Eye (tissue), 1 donor: Measurements from ENCODE around the gene SETD2.
"Not testable (repeated sequence)": the region's sequence is repeated elsewhere in the genome, so short reads cannot be mapped to it uniquely, and the experiment has no call there.

ENCODE experiments used
- DNase-seq: peaks from one replicate; pipeline ENCODE4 v3.0.0-alpha.2; 2015

SETD2 gene

DNA sequence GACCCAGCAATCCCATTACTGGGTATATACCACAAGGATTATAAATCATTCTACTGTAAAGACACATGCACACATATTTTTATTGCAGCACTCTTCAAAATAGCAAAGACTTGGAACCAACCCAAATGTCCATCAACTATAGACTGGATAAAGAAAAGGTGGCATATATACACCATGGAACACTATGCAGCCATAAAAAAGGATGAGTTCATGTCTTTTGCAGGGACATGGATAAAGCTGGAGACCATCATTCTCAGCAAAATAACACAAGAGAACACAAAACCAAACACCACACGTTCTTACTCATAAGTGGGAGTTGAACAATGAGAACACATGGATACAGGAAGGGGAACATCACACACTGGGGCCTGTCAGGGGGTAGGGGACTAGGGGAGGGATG is 137.5 kb downstream of the SETD2 start:
- not testable (repeated sequence) for DNase-seq

DNA sequence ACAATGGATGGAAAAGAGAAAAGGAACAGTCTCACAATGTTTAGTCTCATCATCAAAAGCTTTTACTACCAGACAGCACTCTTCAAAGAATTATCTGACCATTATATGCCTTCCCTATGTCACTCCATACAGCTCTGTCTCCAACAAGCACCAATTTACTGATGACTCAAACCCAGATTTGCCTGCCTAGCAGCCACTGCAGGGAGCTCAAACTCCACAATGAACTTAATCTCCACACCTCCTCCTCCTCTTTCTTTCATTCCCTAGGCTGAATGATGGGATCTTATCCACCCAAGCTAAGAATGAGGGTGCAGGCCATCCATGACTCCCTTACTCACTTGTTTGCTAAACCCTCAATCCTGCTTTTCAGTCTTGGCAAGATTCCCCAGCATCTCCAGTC is 139.0 kb downstream of the SETD2 start:
- no peak for DNase-seq

DNA sequence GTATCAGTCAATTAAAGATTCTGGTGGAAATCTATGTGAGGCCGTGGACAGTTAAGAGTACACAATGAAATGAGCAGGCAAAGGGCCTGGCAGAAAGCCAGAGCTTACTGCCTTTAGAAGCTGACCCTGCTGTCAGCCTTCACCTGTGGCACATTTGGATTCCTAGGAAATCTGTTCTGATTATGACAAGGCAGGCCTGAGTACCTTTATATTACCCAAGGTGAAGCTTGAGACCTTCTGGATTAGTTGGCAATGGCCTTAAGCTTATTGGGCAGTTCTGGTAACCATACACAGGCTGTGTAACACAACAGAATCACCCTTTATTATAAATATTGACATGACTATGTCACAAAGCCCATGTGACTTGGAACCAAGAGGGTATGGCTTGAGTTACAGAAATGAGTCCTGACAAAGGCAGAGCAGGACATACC is 141.3 kb downstream of the SETD2 start:
- no peak for DNase-seq

DNA sequence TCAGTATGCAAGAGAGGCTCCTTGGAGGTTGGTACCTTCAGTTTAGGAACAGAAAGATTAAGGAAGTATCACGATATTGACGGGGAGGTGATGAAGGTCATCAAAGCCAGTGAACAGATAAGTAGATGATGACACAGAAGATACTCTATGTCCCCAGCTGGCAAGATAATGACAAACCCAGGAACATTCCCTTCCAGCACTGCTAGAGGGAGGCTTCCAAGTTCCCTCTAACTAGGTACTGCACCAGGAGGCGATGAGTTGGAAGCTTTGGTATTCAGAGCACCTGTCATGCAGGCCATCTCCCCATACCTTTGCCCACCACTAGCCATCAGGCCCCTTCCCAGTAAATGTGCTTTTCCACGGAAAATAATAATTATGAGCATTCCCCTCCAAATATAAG is 143.6 kb downstream of the SETD2 start:
- no peak for DNase-seq

DNA sequence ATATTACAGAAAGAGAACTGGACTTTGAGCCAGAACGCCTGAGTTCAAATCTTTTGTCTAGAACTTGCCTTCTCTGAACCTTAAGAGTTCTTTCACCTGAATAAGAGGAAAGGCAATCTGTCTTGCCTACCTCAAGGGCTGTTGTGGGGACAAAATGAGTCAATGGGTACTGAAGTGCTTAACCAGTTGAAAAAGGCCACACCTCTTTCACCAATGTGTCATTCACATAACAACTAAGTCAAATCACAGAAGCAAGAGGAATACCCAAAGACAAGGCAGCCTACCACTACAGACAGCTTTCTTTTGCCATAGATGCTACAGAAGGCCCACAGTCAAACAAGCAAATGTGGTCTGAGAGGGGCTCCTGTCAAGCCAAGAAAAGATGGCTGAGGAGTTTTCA is 144.7 kb downstream of the SETD2 start:
- no peak for DNase-seq

DNA sequence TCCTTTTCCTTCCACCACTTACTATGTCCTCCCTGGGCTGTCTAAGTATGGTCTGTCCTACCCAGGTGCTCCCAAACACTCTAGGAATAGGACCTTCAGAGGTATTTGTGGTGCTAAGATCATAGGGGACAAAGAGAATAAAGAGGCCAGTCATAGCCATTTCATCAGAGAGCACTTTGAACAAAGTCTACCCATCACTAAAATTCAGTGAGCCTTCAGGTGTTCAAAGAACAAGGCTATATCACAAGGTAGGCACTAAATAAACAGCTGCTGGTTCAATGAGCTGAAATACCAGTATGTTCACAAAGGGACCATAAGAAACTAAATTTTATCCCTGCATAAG is 145.7 kb downstream of the SETD2 start:
- no peak for DNase-seq

DNA sequence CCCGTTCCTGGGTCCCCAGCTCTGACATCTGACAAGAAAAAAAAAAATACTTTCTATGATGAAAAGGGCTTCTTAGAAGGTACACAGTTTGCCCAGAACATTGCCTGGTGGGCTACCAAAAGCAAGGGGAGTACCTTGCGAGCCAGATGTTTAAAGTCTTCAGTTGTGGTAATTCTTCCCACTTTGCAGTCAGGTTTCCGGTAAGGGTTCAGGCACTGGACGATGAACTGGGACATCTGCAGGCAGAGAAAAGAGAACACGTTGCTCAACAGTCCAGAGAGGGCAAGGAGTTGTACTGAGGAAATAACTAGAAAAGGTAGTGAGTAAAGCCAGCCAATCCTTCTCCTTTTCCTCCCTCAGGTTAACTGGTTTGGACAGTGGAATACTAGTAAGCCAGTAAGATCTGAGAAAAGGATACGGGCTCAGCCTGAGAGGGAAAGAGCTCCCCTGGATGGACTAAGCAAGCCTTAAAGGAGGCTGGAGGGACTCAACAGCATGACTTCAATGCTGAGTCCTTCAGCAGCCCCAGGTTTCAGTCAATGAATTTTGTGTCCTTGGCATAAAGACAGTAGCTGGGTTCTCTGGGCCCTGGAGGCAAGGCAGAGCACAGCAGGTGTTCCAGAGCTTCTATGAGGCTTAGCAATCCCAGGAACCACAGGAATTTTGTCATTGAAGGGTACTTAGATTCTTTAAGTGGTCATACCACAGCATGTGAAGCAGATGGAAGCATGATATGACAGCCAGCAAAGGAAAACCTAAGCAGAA is 146.2 kb downstream of the SETD2 start:
- DNase-seq: no peak

DNA sequence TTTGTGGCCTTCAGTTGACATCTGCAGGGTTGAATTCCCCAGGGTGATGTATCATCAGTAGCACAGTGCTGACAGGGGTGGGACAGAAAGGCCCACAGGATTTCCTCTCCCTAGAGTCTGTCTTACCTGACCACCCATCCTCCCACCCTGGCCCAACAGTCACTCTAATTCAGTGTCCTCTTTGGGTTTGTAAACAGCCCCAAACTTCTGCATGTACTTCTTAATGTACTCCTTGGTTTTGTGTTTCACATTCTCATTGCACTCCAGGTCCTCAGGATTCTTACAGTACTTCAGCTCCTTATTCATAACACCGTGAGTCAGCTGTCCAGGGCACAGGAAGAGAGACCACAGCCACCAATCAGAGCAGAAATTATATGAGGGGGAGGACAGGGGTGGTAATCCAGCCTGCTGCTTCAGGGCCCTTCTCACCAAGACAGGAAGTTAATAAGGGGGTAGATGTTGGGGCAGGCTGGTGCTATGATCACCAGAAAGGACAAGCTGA is 146.9 kb downstream of the SETD2 start:
- DNase-seq: no peak

DNA sequence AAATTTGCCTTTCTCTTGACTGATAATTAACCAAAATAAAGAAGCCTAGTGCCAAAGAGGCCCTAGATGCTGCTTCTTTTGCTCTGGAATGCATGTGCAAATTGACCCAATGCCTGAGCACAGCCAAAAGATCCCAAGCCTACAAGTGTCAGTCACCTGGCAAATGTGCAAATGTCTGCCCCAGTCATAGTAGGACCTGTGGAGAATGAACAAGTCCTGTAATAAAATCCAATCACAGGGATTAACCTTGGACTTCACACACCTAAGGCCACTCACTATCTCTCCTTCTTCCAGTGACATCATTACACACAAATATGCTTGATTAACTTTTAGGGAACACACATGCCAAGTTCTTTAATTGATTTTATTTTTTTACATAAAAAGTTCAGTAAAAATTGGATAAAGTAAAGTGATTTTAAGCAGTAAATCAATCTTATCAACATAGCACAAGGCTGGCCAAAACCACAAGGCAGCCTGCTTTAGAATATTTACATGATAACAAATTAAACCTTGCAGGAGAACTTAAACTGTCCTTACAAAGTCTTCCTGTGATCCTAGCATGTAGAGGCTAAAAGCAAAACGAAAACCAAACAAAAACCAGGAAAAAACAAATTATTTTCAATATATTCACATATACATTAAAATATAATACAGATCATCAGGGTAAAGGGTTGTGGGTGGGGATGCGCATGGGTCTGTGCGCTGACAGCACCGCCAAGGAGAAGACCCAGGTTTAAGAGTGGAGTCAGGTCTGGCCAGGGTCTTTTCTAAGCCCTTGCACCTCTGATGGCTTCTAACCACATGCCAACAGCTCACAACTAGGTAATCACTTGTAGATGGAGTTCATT is 147.6 kb downstream of the SETD2 start:
- no peak for DNase-seq

DNA sequence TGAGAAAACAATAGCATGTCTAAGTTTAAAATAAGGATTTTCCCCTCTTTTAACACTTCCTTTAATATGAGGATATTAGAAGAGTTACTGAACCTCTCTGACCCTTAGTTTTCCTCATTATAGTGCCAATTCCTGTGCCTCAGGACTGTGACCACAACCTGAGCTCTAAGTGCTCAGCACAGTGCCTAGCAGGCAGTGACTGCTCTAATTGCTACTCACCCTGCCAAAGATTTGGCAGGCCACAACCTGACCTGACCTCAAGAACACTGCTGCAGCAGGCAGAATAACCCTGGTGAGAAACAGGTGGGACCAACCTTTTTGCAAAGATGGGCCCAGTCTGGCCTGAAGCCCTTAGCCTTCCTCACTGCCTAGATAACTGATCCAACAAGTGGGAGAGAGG is 148.8 kb downstream of the SETD2 start:
- DNase-seq: no peak

DNA sequence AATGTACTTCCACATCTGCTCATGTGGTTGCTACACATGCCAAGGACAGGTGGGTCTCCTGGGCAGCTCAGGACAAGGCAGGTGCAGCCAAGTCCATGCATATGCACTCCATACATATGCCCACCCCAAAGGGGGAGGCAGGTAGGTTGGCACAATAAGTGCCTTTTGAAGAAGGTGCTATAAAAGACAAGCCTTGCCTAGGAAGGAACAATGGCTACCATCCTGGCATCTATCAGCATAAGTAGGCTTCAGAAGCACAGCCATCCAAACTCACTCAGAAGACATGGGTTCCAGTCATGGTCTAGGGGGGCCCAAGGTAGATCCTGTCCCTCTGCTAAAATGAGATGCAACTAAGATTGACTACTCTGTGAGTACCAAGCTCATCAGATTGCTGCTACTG is 149.9 kb downstream of the SETD2 start:
- DNase-seq: no peak

DNA sequence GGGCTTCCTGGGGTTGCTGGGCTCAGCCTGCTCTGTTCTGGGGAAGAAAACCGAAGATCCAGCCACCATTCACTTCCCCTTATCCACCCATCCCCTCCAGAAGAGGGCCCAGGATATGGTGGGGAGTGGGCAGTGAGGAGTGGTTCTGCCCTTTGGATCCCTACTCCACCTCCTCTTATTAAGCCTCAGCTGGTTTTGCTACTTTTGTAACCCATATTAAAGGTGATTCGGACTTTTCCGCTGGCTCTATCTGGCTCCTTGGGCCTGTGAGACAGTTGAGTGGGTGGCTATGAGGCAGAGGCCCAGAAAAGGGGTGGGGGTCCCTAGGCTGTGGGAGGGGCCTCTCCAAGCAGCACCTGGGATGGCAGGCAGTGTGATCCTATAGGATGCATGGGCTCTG is 150.7 kb downstream of the SETD2 start:
- no peak for DNase-seq

DNA sequence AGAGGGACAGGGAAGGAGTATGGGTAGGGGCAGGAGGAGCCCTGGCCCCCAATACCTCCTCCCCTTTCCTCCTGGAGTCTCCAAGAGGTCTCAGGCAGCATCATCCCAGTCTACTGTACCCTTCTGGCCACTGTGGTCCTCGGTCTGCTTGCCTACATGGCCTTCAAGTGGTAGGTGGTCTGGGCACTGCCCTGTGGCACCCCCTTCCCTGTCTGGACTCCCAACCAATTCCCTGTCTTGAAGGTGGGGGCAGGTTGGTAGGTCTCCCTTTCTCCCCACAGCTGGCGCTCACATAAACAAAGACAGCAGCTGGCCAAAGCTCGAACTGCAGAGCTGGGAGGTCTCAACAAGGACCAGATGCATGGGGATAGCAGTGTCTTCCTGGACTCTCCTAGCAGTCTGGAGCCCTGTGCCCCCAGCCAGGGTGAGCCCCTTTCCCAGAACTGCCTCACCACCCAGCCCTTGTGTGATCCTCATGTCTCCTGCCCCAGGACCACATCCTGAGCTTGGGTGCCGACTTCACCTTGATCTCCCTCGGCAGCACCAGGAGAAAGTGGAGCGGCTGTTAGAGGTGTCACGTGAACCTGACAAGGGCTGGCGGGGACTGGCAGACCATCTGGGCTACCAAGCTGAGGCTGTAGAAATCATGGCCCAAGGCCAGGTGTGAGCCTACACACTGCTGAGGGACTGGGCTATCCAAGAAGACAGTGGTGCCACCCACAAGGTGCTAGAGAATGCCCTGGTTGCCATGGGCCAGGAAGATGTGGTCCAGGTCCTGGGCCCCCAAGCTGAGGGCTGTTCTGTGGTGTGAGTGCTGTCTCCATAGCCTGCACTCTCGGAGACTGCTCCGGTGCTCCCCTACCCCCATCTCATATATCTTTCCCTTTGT is 151.3 kb downstream of the SETD2 start:
- DNase-seq: no peak

DNA sequence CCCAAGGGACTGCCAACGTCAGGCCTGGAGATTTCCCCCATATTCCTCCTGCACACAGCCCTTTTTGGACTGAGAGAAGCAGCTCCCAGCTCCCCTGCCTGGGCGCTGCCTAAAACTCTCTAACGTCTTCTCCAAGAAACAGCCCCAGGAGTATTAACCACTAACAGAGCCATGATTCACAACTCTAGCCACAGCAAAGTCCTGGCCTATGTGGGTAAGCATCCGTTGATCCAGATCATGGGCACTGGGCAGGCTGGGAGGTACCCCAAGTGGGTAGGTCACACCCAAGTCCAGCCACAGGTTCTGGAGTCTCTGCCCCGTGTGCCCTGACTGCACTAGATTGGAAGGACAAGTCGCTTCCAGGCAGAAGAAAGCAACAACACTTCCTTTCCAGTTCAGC is 152.5 kb downstream of the SETD2 start:
- no peak for DNase-seq

DNA sequence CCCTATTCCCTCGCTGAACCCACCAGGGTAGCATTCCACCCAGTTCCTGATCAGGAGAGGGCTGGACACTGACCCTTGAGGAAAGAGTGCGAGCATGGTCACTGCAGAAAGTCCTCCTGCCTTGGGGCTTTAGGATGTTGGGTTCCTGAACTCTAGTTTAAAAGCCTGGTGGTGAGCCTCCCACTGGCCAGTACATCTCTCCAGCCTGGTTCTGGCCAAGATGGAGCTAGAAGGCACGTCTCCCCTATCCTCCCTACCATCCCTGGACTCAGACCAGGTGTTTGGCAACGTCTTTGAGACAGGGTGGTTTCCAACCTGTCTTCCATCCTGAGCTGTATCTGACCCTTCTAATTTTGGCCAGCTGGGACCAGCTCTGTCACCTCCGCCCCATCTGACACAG is 153.0 kb downstream of the SETD2 start:
- DNase-seq: no peak

DNA sequence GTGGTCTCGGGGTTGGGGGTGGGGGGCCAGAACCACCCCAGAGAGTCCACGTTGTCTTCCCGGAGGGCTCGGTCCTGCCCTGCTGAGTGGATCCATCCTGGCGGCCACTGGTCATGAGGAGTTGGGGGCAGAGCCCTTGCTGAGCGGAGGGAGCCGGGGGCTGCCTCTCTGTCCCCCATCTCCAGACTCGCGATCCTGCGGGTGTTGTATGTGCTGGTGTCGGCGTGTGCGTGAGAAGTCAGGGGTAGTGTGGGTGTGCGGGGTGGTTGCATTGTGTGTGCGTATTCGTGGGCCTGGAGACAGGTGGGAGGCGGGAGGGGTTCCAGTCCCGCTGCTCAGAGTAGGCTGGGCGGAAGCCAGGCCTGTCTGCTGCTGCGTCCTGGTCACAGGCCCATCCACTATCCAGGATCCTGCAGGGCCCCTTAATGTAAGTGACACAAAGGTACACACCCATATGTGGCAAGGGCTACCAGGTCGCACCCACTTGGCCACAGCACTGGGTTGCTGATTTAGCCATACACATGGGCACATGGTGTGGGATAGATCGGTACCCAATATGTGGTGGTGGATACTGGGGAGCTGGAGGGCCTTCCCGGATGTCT is 153.7 kb downstream of the SETD2 start:
- no peak for DNase-seq

DNA sequence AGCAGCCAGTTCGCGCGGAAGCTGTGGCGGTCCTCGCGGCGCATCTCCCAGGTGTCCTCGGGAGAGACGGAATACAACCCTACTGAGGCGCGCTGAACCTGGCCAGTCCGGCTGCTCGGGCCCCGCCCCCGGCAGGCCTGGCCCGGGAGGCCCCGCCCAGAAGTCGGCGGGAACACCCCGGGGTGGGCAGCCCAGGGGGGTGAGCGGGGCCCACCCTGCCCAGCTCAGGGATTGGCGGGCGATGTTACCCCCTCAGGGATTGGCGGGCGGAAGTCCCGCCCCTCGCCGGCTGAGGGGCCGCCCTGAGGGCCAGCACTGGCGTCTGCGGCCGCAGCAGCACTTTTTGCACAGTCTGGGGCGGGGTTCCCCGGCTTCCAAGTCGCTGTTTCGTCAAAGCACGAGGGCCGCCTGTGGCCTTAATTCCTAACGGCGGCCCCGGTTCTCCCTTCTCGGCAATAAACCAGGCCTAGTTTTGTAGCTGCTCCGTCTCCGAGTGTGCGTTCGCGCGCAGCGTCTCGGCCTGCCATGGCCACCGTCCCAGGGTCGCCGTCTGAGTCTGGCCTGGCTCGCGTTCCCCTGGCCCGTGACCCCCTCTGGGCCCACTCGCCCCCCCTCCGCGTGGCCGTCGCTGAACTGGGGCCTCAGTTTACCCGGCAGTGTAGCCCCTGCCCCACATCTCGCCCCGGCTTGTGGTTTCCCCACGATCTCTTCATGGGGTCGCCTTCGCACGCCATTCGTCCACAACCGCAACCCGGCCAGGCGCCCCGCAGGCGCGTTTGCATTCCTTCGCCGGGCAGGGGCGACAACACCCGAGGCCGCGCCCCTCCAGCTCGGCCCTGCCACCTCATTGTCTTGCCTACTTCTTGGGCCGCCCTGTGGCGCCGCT is 154.4 kb downstream of the SETD2 start:
- DNase-seq: peak; percentile 95

DNA sequence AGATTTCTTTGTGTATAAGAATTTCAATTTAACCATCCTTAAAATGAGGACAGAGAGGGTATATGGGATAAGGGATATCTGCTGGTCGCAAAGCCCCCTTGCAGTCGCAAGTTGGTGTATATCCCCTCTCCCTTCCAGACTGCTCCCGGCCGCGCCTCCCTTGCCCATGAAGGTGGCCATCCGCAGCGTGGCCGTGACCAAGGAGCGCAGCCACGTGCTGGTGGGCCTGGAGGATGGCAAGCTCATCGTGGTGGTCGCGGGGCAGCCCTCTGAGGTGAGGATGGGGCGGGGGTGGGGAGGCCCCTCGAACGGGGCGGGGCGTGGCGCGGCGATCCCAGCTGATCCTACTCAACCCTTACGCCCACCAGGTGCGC is 155.1 kb downstream of the SETD2 start:
- DNase-seq: no peak

DNA sequence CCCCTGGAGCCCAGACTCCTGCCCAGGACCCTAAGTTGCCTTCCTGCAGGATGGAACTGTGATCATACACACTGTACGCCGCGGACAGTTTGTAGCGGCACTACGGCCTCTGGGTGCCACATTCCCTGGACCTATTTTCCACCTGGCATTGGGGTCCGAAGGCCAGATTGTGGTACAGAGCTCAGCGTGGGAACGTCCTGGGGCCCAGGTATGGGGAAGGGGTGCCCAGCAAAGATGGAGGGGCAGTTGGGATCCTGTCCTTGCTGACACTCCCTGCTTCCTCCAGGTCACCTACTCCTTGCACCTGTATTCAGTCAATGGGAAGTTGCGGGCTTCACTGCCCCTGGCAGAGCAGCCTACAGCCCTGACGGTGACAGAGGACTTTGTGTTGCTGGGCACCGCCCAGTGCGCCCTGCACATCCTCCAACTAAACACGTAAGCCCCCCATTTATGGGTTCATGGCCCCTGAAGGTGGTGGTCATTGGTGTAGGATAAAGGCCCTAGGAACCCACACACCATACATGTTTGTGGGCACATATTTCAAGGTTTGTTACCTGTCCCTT is 155.6 kb downstream of the SETD2 start:
- no peak for DNase-seq

DNA sequence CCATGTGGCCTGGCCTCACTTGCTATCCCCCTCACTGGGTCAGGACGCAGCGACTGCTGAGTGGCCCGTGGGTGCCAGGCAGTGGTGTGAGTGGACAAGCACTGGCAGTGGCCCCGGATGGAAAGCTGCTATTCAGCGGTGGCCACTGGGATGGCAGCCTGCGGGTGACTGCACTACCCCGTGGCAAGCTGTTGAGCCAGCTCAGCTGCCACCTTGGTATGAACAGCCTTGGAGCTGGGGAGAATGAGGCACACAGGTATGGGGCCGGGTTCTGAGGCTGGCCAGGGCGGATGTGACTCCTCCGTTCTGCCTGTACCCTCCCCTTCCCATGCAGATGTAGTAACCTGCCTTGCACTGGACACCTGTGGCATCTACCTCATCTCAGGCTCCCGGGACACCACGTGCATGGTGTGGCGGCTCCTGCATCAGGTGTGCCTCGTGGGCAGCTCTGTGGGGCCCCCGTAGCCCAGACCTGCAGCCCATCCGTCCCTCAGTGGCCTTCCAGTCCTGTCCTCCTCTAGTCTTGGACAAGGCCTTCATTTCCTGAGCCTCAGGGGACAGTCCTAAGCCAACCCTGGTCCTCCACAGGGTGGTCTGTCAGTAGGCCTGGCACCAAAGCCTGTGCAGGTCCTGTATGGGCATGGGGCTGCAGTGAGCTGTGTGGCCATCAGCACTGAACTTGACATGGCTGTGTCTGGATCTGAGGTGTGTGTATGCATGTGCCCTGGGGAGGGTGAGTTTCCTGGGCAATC is 156.3 kb downstream of the SETD2 start:
- DNase-seq: no peak

DNA sequence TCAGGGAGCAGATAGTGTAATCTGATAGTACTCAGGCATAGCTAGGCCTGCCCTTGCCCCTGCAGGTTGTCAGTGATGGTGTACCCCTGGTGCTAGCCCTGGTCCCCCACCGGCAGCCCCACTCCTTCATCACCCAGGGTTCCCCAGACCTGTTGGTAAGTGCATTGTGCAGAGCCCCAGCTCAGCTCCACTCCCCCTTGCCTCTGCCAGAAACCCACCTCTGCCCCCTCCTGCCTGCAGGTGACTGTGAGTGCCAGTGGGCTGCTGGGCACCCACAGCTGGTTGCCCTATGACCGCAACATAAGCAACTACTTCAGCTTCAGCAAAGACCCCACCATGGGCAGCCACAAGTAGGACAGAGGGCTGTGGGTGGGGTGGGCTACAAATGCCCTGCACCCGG is 156.9 kb downstream of the SETD2 start:
- DNase-seq: no peak
